Epithelial cell of esophagus (primary cell): ENCODE results near the gene ZNF536.

Experiments
- DNase-seq: peaks from one replicate; pipeline ENCODE4 v3.0.0; 2010; ENCODE audit warnings: low read depth
- H3K4me3 ChIP-seq: 2 replicates; pipeline ENCODE4 v1.5.1; 2011; ENCODE audit warnings: mild to moderate bottlenecking, low read length, control low read depth
- TF ChIP-seq, protein P1 (sequence below): IDR thresholded peaks from 2 replicates; pipeline ENCODE4 v1.5.1; 2011; ENCODE audit warnings: low read depth, mild to moderate bottlenecking, low read length, control low read depth, inconsistent platforms; ENCODE audit not compliant: insufficient read depth; ENCODE audit errors: missing control alignments

ZNF536 gene

GRCh38 chr19:30350692-30351663 is 21.2 kb upstream of the ZNF536 start:
- DNase-seq, result no peak
- no peak overlapping the region for H3K4me3 ChIP-seq
- TF ChIP-seq, protein P1, sequence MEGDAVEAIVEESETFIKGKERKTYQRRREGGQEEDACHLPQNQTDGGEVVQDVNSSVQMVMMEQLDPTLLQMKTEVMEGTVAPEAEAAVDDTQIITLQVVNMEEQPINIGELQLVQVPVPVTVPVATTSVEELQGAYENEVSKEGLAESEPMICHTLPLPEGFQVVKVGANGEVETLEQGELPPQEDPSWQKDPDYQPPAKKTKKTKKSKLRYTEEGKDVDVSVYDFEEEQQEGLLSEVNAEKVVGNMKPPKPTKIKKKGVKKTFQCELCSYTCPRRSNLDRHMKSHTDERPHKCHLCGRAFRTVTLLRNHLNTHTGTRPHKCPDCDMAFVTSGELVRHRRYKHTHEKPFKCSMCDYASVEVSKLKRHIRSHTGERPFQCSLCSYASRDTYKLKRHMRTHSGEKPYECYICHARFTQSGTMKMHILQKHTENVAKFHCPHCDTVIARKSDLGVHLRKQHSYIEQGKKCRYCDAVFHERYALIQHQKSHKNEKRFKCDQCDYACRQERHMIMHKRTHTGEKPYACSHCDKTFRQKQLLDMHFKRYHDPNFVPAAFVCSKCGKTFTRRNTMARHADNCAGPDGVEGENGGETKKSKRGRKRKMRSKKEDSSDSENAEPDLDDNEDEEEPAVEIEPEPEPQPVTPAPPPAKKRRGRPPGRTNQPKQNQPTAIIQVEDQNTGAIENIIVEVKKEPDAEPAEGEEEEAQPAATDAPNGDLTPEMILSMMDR, result no peak

GRCh38 chr19:30351774-30352173 is 20.4 kb upstream of the ZNF536 start:
- no peak for DNase-seq
- no peak overlapping the region for H3K4me3 ChIP-seq
- TF ChIP-seq, protein P1, result no peak

- DNase-seq, result no peak
- TF ChIP-seq, protein P1, result no peak
- no peak overlapping the region for H3K4me3 ChIP-seq
Measured at GRCh38 chr19:30353394-30353945, 18.7 kb upstream of the ZNF536 start.

GRCh38 chr19:30355586-30355985 is 16.6 kb upstream of the ZNF536 start:
- no peak overlapping the region for H3K4me3 ChIP-seq
- DNase-seq, result no peak
- TF ChIP-seq, protein P1, result no peak

- H3K4me3 ChIP-seq, result no peak overlapping the region
- DNase-seq, result no peak
- TF ChIP-seq, protein P1, result no peak
Measured at GRCh38 chr19:30356951-30357579, 15.1 kb upstream of the ZNF536 start.

GRCh38 chr19:30357580-30357954 is 14.6 kb upstream of the ZNF536 start:
- no peak overlapping the region for H3K4me3 ChIP-seq
- DNase-seq, result no peak
- TF ChIP-seq, protein P1, result no peak
